ENCODE data around the gene COL28A1. TPM values are rescaled to one million over a fixed set of nuclear protein-coding genes. Genes with fewer than 3 reads are reported as not detected.

Gene COL28A1
- total RNA-seq, 1 experiment from 2014 or later: 1.3 TPM

GRCh38 chr7:7324698-7325097, 211.0 kb downstream of the COL28A1 start:
- intact Hi-C loops (cut with micrococcal nuclease; ENCODE audit: unreplicated experiment): loop anchor here (5.0 kb wide), 1 partner anchor 93 kb away; no protein-coding TSS in a partner anchor
- no TSS peak for BruUV-seq (replicated peaks)
- no peak for DNase-seq

GRCh38 chr7:7323921-7324320, 211.8 kb downstream of the COL28A1 start:
- H3K9me3 Mint-ChIP-seq (ENCODE audit: low read depth, unreplicated experiment): no peaks in the 10 kb centered on the region
- DNase-seq: no peak
- no peaks in the 10 kb centered on the region for H3K36me3 Mint-ChIP-seq (ENCODE audit: insufficient read depth, unreplicated experiment)
- intact Hi-C loops (cut with micrococcal nuclease; ENCODE audit: unreplicated experiment): loop anchor here (5.0 kb wide), 1 partner anchor 93 kb away; no protein-coding TSS in a partner anchor
- peaks cover 9% of the 10 kb centered on the region for H3K4me1 Mint-ChIP-seq (ENCODE audit: low read depth, unreplicated experiment)
- H3K27me3 Mint-ChIP-seq (ENCODE audit: unreplicated experiment): peaks cover 9% of the 10 kb centered on the region
- TF ChIP-seq CTCF (IDR thresholded peaks at IDR 0.05; ENCODE audit: unreplicated experiment): no peak
- no peak overlapping the region for H3K27ac Mint-ChIP-seq (ENCODE audit: unreplicated experiment)
- no peak overlapping the region for H3K4me3 Mint-ChIP-seq (ENCODE audit: low read depth, unreplicated experiment)
- BruUV-seq (replicated peaks): no TSS peak
- CTCF ChIA-PET: no interaction called here

More at GRCh38 chr7:7324698-7325097, 211.0 kb downstream of the COL28A1 start:
- Mint-ChIP-seq H3K4me3 (ENCODE audit: low read depth, unreplicated experiment) (no peak overlapping the region), H3K27ac (ENCODE audit: unreplicated experiment) (no peak overlapping the region), H3K4me1 (ENCODE audit: low read depth, unreplicated experiment) (peaks cover 9% of the 10 kb centered on the region), H3K9me3 (ENCODE audit: low read depth, unreplicated experiment) (no peaks in the 10 kb centered on the region), H3K27me3 (ENCODE audit: unreplicated experiment) (peaks cover 16% of the 10 kb centered on the region), H3K36me3 (ENCODE audit: insufficient read depth, unreplicated experiment) (no peaks in the 10 kb centered on the region)
- no peak for TF ChIP-seq CTCF (IDR thresholded peaks at IDR 0.05; ENCODE audit: unreplicated experiment)
- CTCF ChIA-PET: no interaction called here

GRCh38 chr7:7323352-7323751, 212.3 kb downstream of the COL28A1 start:
- no TSS peak for BruUV-seq (replicated peaks)
- peaks cover 9% of the 10 kb centered on the region for H3K4me1 Mint-ChIP-seq (ENCODE audit: low read depth, unreplicated experiment)
- H3K9me3 Mint-ChIP-seq (ENCODE audit: low read depth, unreplicated experiment): no peaks in the 10 kb centered on the region
- H3K4me3 Mint-ChIP-seq (ENCODE audit: low read depth, unreplicated experiment): no peak overlapping the region
- no peak overlapping the region for H3K27ac Mint-ChIP-seq (ENCODE audit: unreplicated experiment)
- DNase-seq: no peak
- TF ChIP-seq CTCF (IDR thresholded peaks at IDR 0.05; ENCODE audit: unreplicated experiment): no peak
- CTCF ChIA-PET: interaction anchor here (0.7 kb wide), 1 partner anchor 202 kb away, joined by 3 read pairs; no protein-coding TSS in a partner anchor
- peaks cover 3% of the 10 kb centered on the region for H3K27me3 Mint-ChIP-seq (ENCODE audit: unreplicated experiment)
- intact Hi-C loops (cut with micrococcal nuclease; ENCODE audit: unreplicated experiment): loop anchor here (5.0 kb wide), 1 partner anchor 94 kb away; no protein-coding TSS in a partner anchor
- no peaks in the 10 kb centered on the region for H3K36me3 Mint-ChIP-seq (ENCODE audit: insufficient read depth, unreplicated experiment)

- H3K36me3 Mint-ChIP-seq (ENCODE audit: insufficient read depth, unreplicated experiment): no peaks in the 10 kb centered on the region
- H3K27me3 Mint-ChIP-seq (ENCODE audit: unreplicated experiment): no peaks in the 10 kb centered on the region
- peak; percentile 49 for DNase-seq
- no peak overlapping the region for H3K4me3 Mint-ChIP-seq (ENCODE audit: low read depth, unreplicated experiment)
- BruUV-seq (replicated peaks): no TSS peak
- H3K27ac Mint-ChIP-seq (ENCODE audit: unreplicated experiment): no peak overlapping the region
- CTCF ChIA-PET: no interaction called here
- TF ChIP-seq CTCF (IDR thresholded peaks at IDR 0.05; ENCODE audit: unreplicated experiment): no peak
- intact Hi-C loops (cut with micrococcal nuclease; ENCODE audit: unreplicated experiment): loop anchor here (5.0 kb wide), 1 partner anchor 96 kb away; no protein-coding TSS in a partner anchor
- H3K9me3 Mint-ChIP-seq (ENCODE audit: low read depth, unreplicated experiment): no peaks in the 10 kb centered on the region
- peaks cover 9% of the 10 kb centered on the region for H3K4me1 Mint-ChIP-seq (ENCODE audit: low read depth, unreplicated experiment)
These were observed 214.0 kb downstream of the COL28A1 start for GRCh38 chr7:7321681-7322080.
